ENCODE measurements around the gene CLIP1.
A peak's percentile ranks its signal among the peaks of the same experiment; 100 is the strongest.
"Not testable (repeated sequence)": the region's sequence is repeated elsewhere in the genome, so short reads cannot be mapped to it uniquely, and the experiment has no call there.

The CLIP1 gene

GRCh38 chr12:122435186-122435585, 12.7 kb upstream of the CLIP1 start:
- no peak for DNase-seq (ENCODE audit: low read depth in 2 of 2)

GRCh38 chr12:122429043-122429442, 6.6 kb upstream of the CLIP1 start:
- DNase-seq (ENCODE audit: low read depth in 2 of 2): not testable (repeated sequence)

- no peak for DNase-seq (ENCODE audit: low read depth in 2 of 2)
These were observed 4.9 kb upstream of the CLIP1 start for GRCh38 chr12:122427403-122427802.

GRCh38 chr12:122423258-122424165, 1.0 kb upstream of the CLIP1 start:
- no peak for DNase-seq (ENCODE audit: low read depth in 2 of 2)

- DNase-seq (ENCODE audit: low read depth in 2 of 2): peak; percentile 31 to 35
These were observed 325 bp upstream of the CLIP1 start for GRCh38 chr12:122422730-122423257.

GRCh38 chr12:122421187-122421820, 1.2 kb downstream of the CLIP1 start:
- no peak for DNase-seq (ENCODE audit: low read depth in 2 of 2)

- no peak for DNase-seq (ENCODE audit: low read depth in 2 of 2)
These were observed 1.9 kb downstream of the CLIP1 start for GRCh38 chr12:122420471-122421162.

- DNase-seq (ENCODE audit: low read depth in 2 of 2): not testable (repeated sequence)
These were observed 3.4 kb downstream of the CLIP1 start for GRCh38 chr12:122419094-122419493.

GRCh38 chr12:122415665-122416064, 6.8 kb downstream of the CLIP1 start:
- DNase-seq (ENCODE audit: low read depth in 2 of 2): not testable (repeated sequence)

GRCh38 chr12:122413516-122414404, 8.7 kb downstream of the CLIP1 start:
- no peak for DNase-seq (ENCODE audit: low read depth in 2 of 2)

- no peak for DNase-seq (ENCODE audit: low read depth in 2 of 2)
These were observed 9.5 kb downstream of the CLIP1 start for GRCh38 chr12:122412851-122413433.

GRCh38 chr12:122411537-122411936, 10.9 kb downstream of the CLIP1 start:
- DNase-seq (ENCODE audit: low read depth in 2 of 2): no peak

GRCh38 chr12:122407208-122407607, 15.3 kb downstream of the CLIP1 start:
- DNase-seq (ENCODE audit: low read depth in 2 of 2): no peak

GRCh38 chr12:122406701-122407164, 15.7 kb downstream of the CLIP1 start:
- no peak for DNase-seq (ENCODE audit: low read depth in 2 of 2)

- no peak for DNase-seq (ENCODE audit: low read depth in 2 of 2)
These were observed 18.6 kb downstream of the CLIP1 start for GRCh38 chr12:122403831-122404230.

GRCh38 chr12:122403115-122403770, 19.2 kb downstream of the CLIP1 start:
- DNase-seq (ENCODE audit: low read depth in 2 of 2): no peak

GRCh38 chr12:122402264-122402663, 20.2 kb downstream of the CLIP1 start:
- no peak for DNase-seq (ENCODE audit: low read depth in 2 of 2)

GRCh38 chr12:122399592-122400373, 22.7 kb downstream of the CLIP1 start:
- DNase-seq (ENCODE audit: low read depth in 2 of 2): peak in 1 of 2 experiments; percentile 23

GRCh38 chr12:122399254-122399591, 23.2 kb downstream of the CLIP1 start:
- DNase-seq (ENCODE audit: low read depth in 2 of 2): no peak

Data from stimulated activated CD4-positive, alpha-beta T cell treated with anti-CD3 and anti-CD28 coated beads, Interleukin-12 subunit alpha, Interleukin-12 subunit beta, amount 100 ng/mL, for 24 hours (primary cell).